GM18951 (cell line): ENCODE measurements around the gene FRY.

Experiments
- POLR2A ChIP-seq: IDR thresholded peaks from 4 replicates; pipeline ENCODE4 v1.6.1; 2011; ENCODE audit warnings: mild to moderate bottlenecking; ENCODE audit not compliant: insufficient read length, insufficient read depth; ENCODE audit errors: extremely low read depth
- in situ Hi-C: fragments of 300-500 bp; cut with MboI; formaldehyde crosslinking; loops from one replicate; pipeline ENCODE4 v1.12.0; 2022; ENCODE audit warnings: low sequenced_read_pairs, mixed read lengths, inconsistent platforms; ENCODE audit not compliant: unreplicated experiment

The FRY gene

GRCh38 chr13:32256243-32256642 is 224.7 kb downstream of the FRY start:
- in situ Hi-C loops, result no loop called here
- no peak for TF ChIP-seq POLR2A

GRCh38 chr13:32257649-32258048 is 226.1 kb downstream of the FRY start:
- in situ Hi-C loops, result no loop called here
- no peak for TF ChIP-seq POLR2A

- TF ChIP-seq POLR2A, result no peak
- in situ Hi-C loops, result no loop called here
Measured at GRCh38 chr13:32259116-32259515, 227.5 kb downstream of the FRY start.

GRCh38 chr13:32261567-32261966 is 230.0 kb downstream of the FRY start:
- in situ Hi-C loops, result no loop called here
- TF ChIP-seq POLR2A, result no peak

- in situ Hi-C loops, result no loop called here
- TF ChIP-seq POLR2A, result no peak
Measured at GRCh38 chr13:32262165-32262564, 230.6 kb downstream of the FRY start.

GRCh38 chr13:32262619-32263018 is 231.0 kb downstream of the FRY start:
- in situ Hi-C loops, result no loop called here
- TF ChIP-seq POLR2A, result no peak

- in situ Hi-C loops, result no loop called here
- no peak for TF ChIP-seq POLR2A
Measured at GRCh38 chr13:32264407-32264806, 232.8 kb downstream of the FRY start.

DNA sequence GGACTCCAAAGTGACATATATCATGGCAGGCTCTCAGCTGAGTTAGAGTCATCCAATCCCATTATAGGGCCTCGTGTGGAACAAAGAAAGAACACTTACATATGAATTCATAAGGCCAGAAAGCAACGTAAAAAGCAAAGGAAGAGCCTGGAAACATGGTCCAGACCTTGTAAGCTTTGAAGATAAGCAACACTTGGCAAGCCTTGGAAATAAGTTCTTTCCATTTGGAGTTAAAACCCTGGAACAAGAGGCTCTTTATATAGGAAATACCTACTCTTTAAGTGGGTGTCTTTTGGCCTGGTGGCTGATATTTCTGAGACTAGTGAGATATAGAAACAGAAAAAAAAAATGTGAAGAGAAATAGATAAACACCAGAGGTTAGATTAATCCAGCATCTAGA is 234.2 kb downstream of the FRY start:
- in situ Hi-C loops, result no loop called here
- TF ChIP-seq POLR2A, result no peak

DNA sequence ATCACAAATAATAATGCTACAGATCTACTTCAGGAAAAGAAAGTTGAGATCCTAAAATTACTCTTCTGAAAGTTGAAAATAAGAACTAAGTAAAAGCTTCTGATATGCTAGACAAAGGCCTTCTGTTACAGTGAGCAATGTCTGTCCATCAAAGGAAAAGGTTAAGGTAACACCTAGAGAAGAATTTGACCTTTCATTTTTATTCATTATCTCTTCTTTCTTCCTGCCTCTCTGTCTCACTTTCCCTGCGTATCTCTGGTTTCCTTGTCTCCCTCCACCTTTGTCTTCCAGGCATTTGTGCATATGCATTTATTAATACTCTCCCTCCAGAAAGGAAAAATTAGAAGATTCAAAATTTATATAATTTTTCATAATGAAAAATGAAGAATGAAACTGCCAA is 234.6 kb downstream of the FRY start:
- in situ Hi-C loops, result no loop called here

GRCh38 chr13:32267836-32268439 is 236.4 kb downstream of the FRY start:
- no peak for TF ChIP-seq POLR2A
- in situ Hi-C loops, result no loop called here

More for the DNA sequence above, 234.6 kb downstream of the FRY start:
- TF ChIP-seq POLR2A, result no peak

- in situ Hi-C loops, result no loop called here
- no peak for TF ChIP-seq POLR2A
Measured at GRCh38 chr13:32272021-32272683, 240.6 kb downstream of the FRY start.

DNA sequence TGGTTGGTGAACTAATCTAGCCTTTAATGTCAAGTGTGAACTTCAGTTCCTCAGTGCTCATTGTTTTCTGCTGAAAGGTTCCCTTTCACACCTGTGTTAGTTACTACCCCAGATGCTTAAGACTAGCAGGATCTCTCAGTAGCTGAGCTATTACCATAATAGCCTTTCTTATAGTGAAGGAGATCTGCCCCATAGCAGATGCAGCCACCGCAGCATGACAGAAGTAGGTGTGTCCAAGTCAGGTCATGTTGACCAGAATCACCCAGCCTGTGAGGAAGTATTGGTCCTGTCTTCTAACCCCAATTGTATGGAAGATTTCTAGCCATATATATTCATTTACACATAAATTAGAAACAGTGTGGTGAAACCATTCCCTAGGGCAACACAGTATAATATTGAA is 246.3 kb downstream of the FRY start:
- in situ Hi-C loops, result no loop called here
- TF ChIP-seq POLR2A, result no peak

DNA sequence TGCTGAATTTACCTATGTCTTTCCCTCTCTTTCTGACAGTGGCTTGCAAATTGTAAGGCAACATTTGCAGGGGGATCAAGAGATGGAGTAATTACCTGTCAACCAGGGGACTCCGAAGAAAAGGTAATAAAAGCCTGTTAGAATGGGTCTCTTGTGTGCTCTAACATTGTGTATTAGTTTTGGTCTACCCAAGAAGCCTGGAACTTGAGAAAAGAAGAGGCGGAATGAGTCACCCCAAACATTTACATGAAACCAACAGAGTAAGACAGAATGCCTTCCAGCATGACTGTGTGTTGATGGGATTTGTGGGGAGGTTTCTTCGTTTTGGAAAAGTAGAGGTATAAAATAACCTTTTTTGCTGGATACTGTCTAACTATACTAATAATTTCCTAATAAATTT is 246.9 kb downstream of the FRY start:
- in situ Hi-C loops, result no loop called here
- no peak for TF ChIP-seq POLR2A

- in situ Hi-C loops, result no loop called here
- no peak for TF ChIP-seq POLR2A
Measured at GRCh38 chr13:32281096-32281495, 249.5 kb downstream of the FRY start.

DNA sequence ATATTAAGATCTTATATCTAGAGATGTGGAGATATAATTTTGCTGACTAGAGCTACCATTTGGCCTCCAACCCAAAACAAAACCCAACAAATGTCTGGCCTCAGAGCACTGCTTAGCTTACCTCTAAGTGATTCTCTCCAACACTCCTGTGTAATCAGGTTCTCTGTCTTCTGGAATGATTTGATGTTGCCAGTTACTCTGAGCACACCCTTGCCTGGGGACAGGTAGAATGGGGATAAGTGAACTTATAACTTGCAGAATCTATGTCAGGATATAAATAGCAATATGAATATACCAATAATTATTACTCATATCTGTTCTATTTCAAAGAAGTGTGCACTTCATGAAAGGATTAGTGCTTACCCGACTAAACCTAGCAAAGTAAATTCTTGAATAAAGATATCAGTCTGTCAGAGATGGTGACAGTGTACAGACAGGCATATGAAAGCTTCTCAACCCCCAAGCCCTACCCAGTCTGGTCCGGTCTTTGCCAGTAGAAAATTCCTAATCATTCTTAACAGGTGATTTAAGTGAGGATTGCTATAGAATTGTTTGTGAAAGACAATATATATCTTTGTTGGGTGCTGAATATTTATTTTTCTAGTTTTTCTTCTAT is 250.6 kb downstream of the FRY start:
- TF ChIP-seq POLR2A, result no peak
- in situ Hi-C loops, result no loop called here
